K562 (cell line): ENCODE data around the gene TARP.

ENCODE experiments used
- ATAC-seq: fragments of 200-7000 bp; cut with Tn5 transposase; 3 replicates; pipeline ENCODE4 v1.9.1; 2020; ENCODE audit warnings: moderate library complexity
- BruUV-seq: library from RNA; stranded (reverse); fragments of 400-500 nt; replicated peaks from 2 replicates; lab custom pipeline; 2021; lab: Mats Ljungman, UMichigan
- CTCF ChIA-PET: fragments of 300-600 bp; formaldehyde crosslinking; extraction: SDS; loops from one replicate; lab custom pipeline; 2021; ENCODE audit warnings: low intra/inter-chr PET ratio; lab: Yijun Ruan, JAX
- POLR2A ChIA-PET: fragments of 300-600, 350-650 bp; sonication (Branson Sonifier 250); formaldehyde crosslinking; extraction: SDS; loops from one replicate; lab custom pipeline; 2021; ENCODE audit warnings: antibody characterized with exemption, inconsistent platforms; lab: Yijun Ruan, JAX
- DNase-seq, 4 experiments: peaks; one replicate each; pipeline versions ENCODE4 v3.0.0 to v3.0.0-alpha.2; 2011 to 2018; ENCODE audit warnings: low spot score in 3 of 4, mixed read lengths in 3 of 4; ENCODE audit errors: extremely low read depth in 1 of 4
- FAIRE-seq: peaks from 2 replicates; lab custom pipeline; 2011; peaks lifted over from hg19 to GRCh38; lab: Jason Lieb, UNC
- H2AFZ ChIP-seq: 2 replicates; pipeline ENCODE4 v1.6.0; 2011; ENCODE audit warnings: low read depth, low read length, control low read depth, inconsistent platforms
- H3K27ac ChIP-seq: fragments of 200-600 bp; 3 replicates; pipeline ENCODE4 v1.8.0; 2011; ENCODE audit warnings: low read depth, mild to moderate bottlenecking, control low read depth, inconsistent platforms, low read length, moderate library complexity, mixed read lengths; ENCODE audit errors: extremely low read depth
- H3K27me3 ChIP-seq, 2 experiments: fragments of 300-600 bp in 1 of 2; 2 replicates in 1 of 2; 3 replicates in 1 of 2; pipeline versions ENCODE4 v1.6.0 to v1.8.0; 2011; ENCODE audit warnings: inconsistent platforms in 2 of 2, low read length in 2 of 2, mild to moderate bottlenecking in 1 of 2, mixed read lengths in 1 of 2, moderate library complexity in 1 of 2; ENCODE audit not compliant: control insufficient read depth in 2 of 2, insufficient read depth in 2 of 2
- H3K36me3 ChIP-seq: fragments of 300-600 bp; 3 replicates; pipeline ENCODE4 v1.8.0; 2011; ENCODE audit warnings: mild to moderate bottlenecking, low read length, inconsistent platforms; ENCODE audit not compliant: control insufficient read depth, insufficient read depth
- H3K4me1 ChIP-seq, 2 experiments: fragments of 200-600 bp in 1 of 2; replicated peaks in 1 of 2; 2 replicates in 1 of 2; 3 replicates in 1 of 2; pipeline versions ENCODE4 v1.5.1 to v1.8.0; 2011; ENCODE audit warnings: inconsistent platforms in 2 of 2, low read length in 2 of 2, mild to moderate bottlenecking in 1 of 2, mixed read lengths in 1 of 2, moderate library complexity in 1 of 2; ENCODE audit not compliant: control insufficient read depth in 2 of 2, insufficient read depth in 2 of 2
- H3K4me2 ChIP-seq: 2 replicates; pipeline ENCODE4 v1.6.1; 2011; ENCODE audit warnings: low read length, control low read depth, inconsistent platforms, mixed read lengths; ENCODE audit not compliant: insufficient read depth
- H3K4me3 ChIP-seq: fragments of 200-600 bp; sonication (generic), shearing (Covaris generic); 2 replicates; pipeline ENCODE4 v1.5.1; 2016; ENCODE audit warnings: control low read depth, inconsistent platforms
- H3K79me2 ChIP-seq: fragments of 200-600 bp; 3 replicates; pipeline ENCODE4 v1.8.0; 2011; ENCODE audit warnings: low read length, inconsistent platforms; ENCODE audit not compliant: control insufficient read depth, insufficient read depth
- H3K9ac ChIP-seq, 2 experiments: 2 replicates each; pipeline versions ENCODE4 v1.6.0 to v1.6.1; 2011; ENCODE audit warnings: low read depth in 2 of 2, low read length in 2 of 2, control low read depth in 1 of 2, inconsistent platforms in 1 of 2, mild to moderate bottlenecking in 1 of 2, mixed read lengths in 1 of 2; ENCODE audit not compliant: insufficient read depth in 1 of 2
- H3K9me1 ChIP-seq: one replicate; pipeline ENCODE4 v1.6.0; 2011; ENCODE audit warnings: inconsistent platforms, mild to moderate bottlenecking, low read length, moderate library complexity; ENCODE audit not compliant: control insufficient read depth, insufficient read depth
- H3K9me3 ChIP-seq: replicated peaks from 2 replicates; pipeline ENCODE4 v1.5.1; 2011; ENCODE audit warnings: low read depth, low read length, inconsistent platforms; ENCODE audit not compliant: control insufficient read depth, insufficient read depth
- H4K20me1 ChIP-seq: replicated peaks from 2 replicates; pipeline ENCODE4 v1.6.1; 2011; ENCODE audit warnings: low read length, inconsistent platforms, mixed read lengths; ENCODE audit not compliant: control insufficient read depth, insufficient read depth
- ATF7 ChIP-seq: fragments of 450-650 bp; IDR thresholded peaks from 2 replicates; pipeline ENCODE4 v1.7.1; 2014; ENCODE audit warnings: mild to moderate bottlenecking, moderate library complexity
- ELK1 ChIP-seq: sonication (generic); formaldehyde crosslinking; IDR thresholded peaks from 2 replicates; pipeline ENCODE4 v1.8.1; 2022; ENCODE audit warnings: missing genetic modification reagents
- SRF ChIP-seq, 2 experiments: fragments of 250-450, 450-650 bp in 1 of 2; sonication (Bioruptor Pico) in 1 of 2; sonication (generic) in 1 of 2; formaldehyde crosslinking; IDR thresholded peaks; 2 replicates each; pipeline versions ENCODE4 v1.5.0 to v1.5.1; 2020 to 2022; ENCODE audit warnings: mild to moderate bottlenecking in 1 of 2, missing genetic modification reagents in 1 of 2
- WGBS: fragments of 100-300 bp; shearing (Covaris generic); methylation state at CpG from one replicate; pipeline ENCODE4 v1.1.6; 2016; ENCODE audit warnings: low coverage, mixed read lengths; ENCODE audit not compliant: insufficient coverage; ENCODE audit errors: missing lambda C conversion rate; 5-methylcytosine and 5-hydroxymethylcytosine counted together
- in situ Hi-C: fragments of 300-500 bp; cut with MboI; formaldehyde crosslinking; loops from 4 replicates; pipeline ENCODE4 v1.15.0; 2018; ENCODE audit warnings: inconsistent platforms, mixed read lengths
- intact Hi-C: fragments of 100-400 bp; cut with micrococcal nuclease; formaldehyde crosslinking; loops from 2 replicates; pipeline ENCODE4 v1.14.2; 2022
- TF ChIP-seq, protein P1 (sequence below): fragments of 250-450 bp; sonication (Bioruptor Pico); IDR thresholded peaks from 2 replicates; pipeline ENCODE4 v1.5.0; 2020; ENCODE audit warnings: mild to moderate bottlenecking, borderline replicate concordance
- TF ChIP-seq, protein P2 (sequence below): IDR thresholded peaks from 2 replicates; pipeline ENCODE4 v1.6.1; 2011; ENCODE audit warnings: borderline replicate concordance, low read depth, mild to moderate bottlenecking, moderate library complexity, low read length; ENCODE audit not compliant: insufficient read depth, poor library complexity, severe bottlenecking

TARP gene

DNA sequence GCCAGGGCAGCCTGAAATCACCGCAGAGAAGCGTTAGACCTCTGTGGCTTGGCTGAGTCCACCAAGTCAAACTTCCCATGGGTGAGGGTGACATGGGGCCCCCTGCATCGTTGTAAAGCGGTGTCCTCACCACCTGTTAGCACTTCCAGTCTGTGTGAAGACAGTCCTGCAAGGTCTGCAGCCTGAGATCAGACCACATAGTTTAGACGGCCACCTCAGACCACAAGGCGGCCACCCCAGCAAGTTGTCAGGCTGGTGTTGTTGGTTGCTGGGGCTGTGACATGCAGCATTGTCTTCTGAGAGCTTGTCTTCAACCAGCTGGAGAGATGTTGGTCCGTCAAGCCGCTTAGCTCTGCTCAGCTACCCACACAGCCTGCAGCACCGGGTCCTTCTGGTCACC lies 44.1 kb upstream of the TARP start:
- no peak overlapping the region for H3K27ac ChIP-seq
- ATAC-seq = peak; percentile 72
- WGBS = 22% methylated on average over 9 of the region's 9 CpGs
- H3K9me3 ChIP-seq = no peaks in the 10 kb centered on the region
- no peak overlapping the region for H3K4me3 ChIP-seq
- no peak for DNase-seq
- in situ Hi-C loops (no loop called here), intact Hi-C loops (loop anchor here (5.0 kb wide), 1 partner anchor 415 kb away; no protein-coding TSS in a partner anchor)
- no peaks in the 10 kb centered on the region for H4K20me1 ChIP-seq
- H3K36me3 ChIP-seq = no peaks in the 10 kb centered on the region
- H3K4me1 ChIP-seq = no peaks in the 10 kb centered on the region; a peak in 3 of 5 replicates
- H3K79me2 ChIP-seq = no peaks in the 10 kb centered on the region
- TF ChIP-seq ATF7 = no peak
- TF ChIP-seq ELK1 (CRISPR knock-in tag) = no peak
- TF ChIP-seq, protein P1, sequence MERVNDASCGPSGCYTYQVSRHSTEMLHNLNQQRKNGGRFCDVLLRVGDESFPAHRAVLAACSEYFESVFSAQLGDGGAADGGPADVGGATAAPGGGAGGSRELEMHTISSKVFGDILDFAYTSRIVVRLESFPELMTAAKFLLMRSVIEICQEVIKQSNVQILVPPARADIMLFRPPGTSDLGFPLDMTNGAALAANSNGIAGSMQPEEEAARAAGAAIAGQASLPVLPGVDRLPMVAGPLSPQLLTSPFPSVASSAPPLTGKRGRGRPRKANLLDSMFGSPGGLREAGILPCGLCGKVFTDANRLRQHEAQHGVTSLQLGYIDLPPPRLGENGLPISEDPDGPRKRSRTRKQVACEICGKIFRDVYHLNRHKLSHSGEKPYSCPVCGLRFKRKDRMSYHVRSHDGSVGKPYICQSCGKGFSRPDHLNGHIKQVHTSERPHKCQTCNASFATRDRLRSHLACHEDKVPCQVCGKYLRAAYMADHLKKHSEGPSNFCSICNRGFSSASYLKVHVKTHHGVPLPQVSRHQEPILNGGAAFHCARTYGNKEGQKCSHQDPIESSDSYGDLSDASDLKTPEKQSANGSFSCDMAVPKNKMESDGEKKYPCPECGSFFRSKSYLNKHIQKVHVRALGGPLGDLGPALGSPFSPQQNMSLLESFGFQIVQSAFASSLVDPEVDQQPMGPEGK (CRISPR knock-in tag) = no peak
- TF ChIP-seq SRF (CRISPR knock-in tag; IDR thresholded peaks at IDR 0.05) = no peak
- TF ChIP-seq, protein P2, sequence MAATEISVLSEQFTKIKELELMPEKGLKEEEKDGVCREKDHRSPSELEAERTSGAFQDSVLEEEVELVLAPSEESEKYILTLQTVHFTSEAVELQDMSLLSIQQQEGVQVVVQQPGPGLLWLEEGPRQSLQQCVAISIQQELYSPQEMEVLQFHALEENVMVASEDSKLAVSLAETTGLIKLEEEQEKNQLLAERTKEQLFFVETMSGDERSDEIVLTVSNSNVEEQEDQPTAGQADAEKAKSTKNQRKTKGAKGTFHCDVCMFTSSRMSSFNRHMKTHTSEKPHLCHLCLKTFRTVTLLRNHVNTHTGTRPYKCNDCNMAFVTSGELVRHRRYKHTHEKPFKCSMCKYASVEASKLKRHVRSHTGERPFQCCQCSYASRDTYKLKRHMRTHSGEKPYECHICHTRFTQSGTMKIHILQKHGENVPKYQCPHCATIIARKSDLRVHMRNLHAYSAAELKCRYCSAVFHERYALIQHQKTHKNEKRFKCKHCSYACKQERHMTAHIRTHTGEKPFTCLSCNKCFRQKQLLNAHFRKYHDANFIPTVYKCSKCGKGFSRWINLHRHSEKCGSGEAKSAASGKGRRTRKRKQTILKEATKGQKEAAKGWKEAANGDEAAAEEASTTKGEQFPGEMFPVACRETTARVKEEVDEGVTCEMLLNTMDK = peak; percentile 37
- CTCF ChIA-PET = no interaction called here
- H3K9ac ChIP-seq = no peak overlapping the region
- POLR2A ChIA-PET = interaction anchor here (0.7 to 1.3 kb wide), 4 partner anchors 9 to 102 kb away, joined by 3 to 5 read pairs (median 4); no protein-coding TSS in a partner anchor
- H3K9me1 ChIP-seq = no peaks in the 10 kb centered on the region
- no peak for FAIRE-seq
- peak overlapping the region; percentile 17; the same call in 1 of the 2 replicates for H2AFZ ChIP-seq
- BruUV-seq = no TSS peak
- H3K4me2 ChIP-seq = no peak overlapping the region
- 0 out of 5 replicates have a peak, but pooled peaks cover 0 to 5% of the 10 kb centered on the region in 2 experiments for H3K27me3 ChIP-seq
